Smooth muscle cell (in vitro differentiated cells): ENCODE measurements around the gene MYOT. TPM values are rescaled to one million over a fixed set of nuclear protein-coding genes. Genes with fewer than 3 reads are reported as not detected.

Experiments
- DNase-seq: peaks from one replicate; lab custom pipeline; 2025; ENCODE audit not compliant: unreplicated experiment; lab: John Stamatoyannopoulos, UW
- H2AFZ ChIP-seq: fragments of 200-600 bp; sonication (generic); 2 replicates; pipeline ENCODE4 v1.6.0; 2016; ENCODE audit warnings: antibody characterized with exemption, low read depth, mild to moderate bottlenecking
- H3F3A ChIP-seq: fragments of 200-600 bp; sonication (generic); 2 replicates; pipeline ENCODE4 v1.6.0; 2017; ENCODE audit warnings: antibody characterized with exemption, low read depth
- H3K27ac ChIP-seq: fragments of 200-600 bp; sonication (generic); 2 replicates; pipeline ENCODE4 v1.5.1; 2016; ENCODE audit warnings: low read depth, mild to moderate bottlenecking
- H3K27me3 ChIP-seq: fragments of 200-600 bp; sonication (generic); 2 replicates; pipeline ENCODE4 v1.6.1; 2016; ENCODE audit warnings: low read depth, mild to moderate bottlenecking
- H3K36me3 ChIP-seq: fragments of 200-600 bp; sonication (generic); 2 replicates; pipeline ENCODE4 v1.5.1; 2016; ENCODE audit warnings: low read depth
- H3K4me1 ChIP-seq: fragments of 200-600 bp; sonication (generic); 2 replicates; pipeline ENCODE4 v1.5.1; 2016; ENCODE audit warnings: low read depth
- H3K4me2 ChIP-seq: fragments of 200-600 bp; sonication (generic); 2 replicates; pipeline ENCODE4 v1.6.0; 2016; ENCODE audit warnings: mild to moderate bottlenecking
- H3K4me3 ChIP-seq: fragments of 200-600 bp; sonication (generic); 2 replicates; pipeline ENCODE4 v1.5.1; 2016; ENCODE audit warnings: mild to moderate bottlenecking
- H3K79me2 ChIP-seq: fragments of 200-600 bp; sonication (generic); 2 replicates; pipeline ENCODE4 v1.6.0; 2016; ENCODE audit warnings: low read depth, mild to moderate bottlenecking
- H3K9ac ChIP-seq: fragments of 200-600 bp; sonication (generic); 2 replicates; pipeline ENCODE4 v1.6.0; 2016; ENCODE audit warnings: low read depth
- H3K9me3 ChIP-seq: fragments of 200-600 bp; sonication (generic); replicated peaks from 2 replicates; pipeline ENCODE4 v1.5.1; 2016; ENCODE audit warnings: low read depth
- H4K20me1 ChIP-seq: fragments of 200-600 bp; sonication (generic); 2 replicates; pipeline ENCODE4 v1.6.0; 2016; ENCODE audit warnings: low read depth
- WGBS: methylation state at CpG from one replicate; pipeline ENCODE4 v1.1.7; 2016; ENCODE audit warnings: low lambda C conversion rate; 5-methylcytosine and 5-hydroxymethylcytosine counted together
- polyA plus RNA-seq: library from polyadenylated mRNA; unstranded; fragments of >200 nt; fragmentation: Nextera tagmentation; extraction: Ambion mirVana; gene quantifications from 2 replicates; pipeline ENCODE4 v1.2.1, GENCODE V29; 2016
- total RNA-seq: library from RNA; depleted of rRNA; stranded (reverse); fragments of >200 nt; gene quantifications from 2 replicates; pipeline ENCODE4 v1.2.3, GENCODE V29; 2014
- TF ChIP-seq, protein P1 (sequence below): fragments of 200-600 bp; sonication (generic); IDR thresholded peaks from 2 replicates; pipeline ENCODE4 v1.5.1; 2017; ENCODE audit warnings: borderline replicate concordance, mild to moderate bottlenecking, antibody characterized with exemption; ENCODE audit not compliant: insufficient read depth, poor library complexity, severe bottlenecking

MYOT gene
- total and polyA plus RNA-seq, 2 experiments from 2014 or later = 0.29 TPM; not detected in 1

- peak within 1 kb of the TSS; percentile 76 for H2AFZ ChIP-seq
- peak within 1 kb of the TSS; percentile 70 for H3K4me2 ChIP-seq
- TF ChIP-seq, protein P1, sequence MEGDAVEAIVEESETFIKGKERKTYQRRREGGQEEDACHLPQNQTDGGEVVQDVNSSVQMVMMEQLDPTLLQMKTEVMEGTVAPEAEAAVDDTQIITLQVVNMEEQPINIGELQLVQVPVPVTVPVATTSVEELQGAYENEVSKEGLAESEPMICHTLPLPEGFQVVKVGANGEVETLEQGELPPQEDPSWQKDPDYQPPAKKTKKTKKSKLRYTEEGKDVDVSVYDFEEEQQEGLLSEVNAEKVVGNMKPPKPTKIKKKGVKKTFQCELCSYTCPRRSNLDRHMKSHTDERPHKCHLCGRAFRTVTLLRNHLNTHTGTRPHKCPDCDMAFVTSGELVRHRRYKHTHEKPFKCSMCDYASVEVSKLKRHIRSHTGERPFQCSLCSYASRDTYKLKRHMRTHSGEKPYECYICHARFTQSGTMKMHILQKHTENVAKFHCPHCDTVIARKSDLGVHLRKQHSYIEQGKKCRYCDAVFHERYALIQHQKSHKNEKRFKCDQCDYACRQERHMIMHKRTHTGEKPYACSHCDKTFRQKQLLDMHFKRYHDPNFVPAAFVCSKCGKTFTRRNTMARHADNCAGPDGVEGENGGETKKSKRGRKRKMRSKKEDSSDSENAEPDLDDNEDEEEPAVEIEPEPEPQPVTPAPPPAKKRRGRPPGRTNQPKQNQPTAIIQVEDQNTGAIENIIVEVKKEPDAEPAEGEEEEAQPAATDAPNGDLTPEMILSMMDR = no peak
- WGBS = 66% methylated on average over 59 of the region's 59 CpGs
- no peaks in the 10 kb centered on the region for H3K27me3 ChIP-seq
- no peaks in the 10 kb centered on the region for H3K36me3 ChIP-seq
- H3K4me1 ChIP-seq = peaks cover 10% of the 10 kb centered on the region
- H3K9me3 ChIP-seq = no peaks in the 10 kb centered on the region
- H3K79me2 ChIP-seq = no peaks in the 10 kb centered on the region
- no peaks in the 10 kb centered on the region for H3F3A ChIP-seq
- H4K20me1 ChIP-seq = no peaks in the 10 kb centered on the region
- DNase-seq = no peak
- H3K4me3 ChIP-seq = peak within 1 kb of the TSS; percentile 35
- H3K9ac ChIP-seq = no peak within 1 kb of the TSS
- H3K27ac ChIP-seq = no peak within 1 kb of the TSS
Measured at GRCh38 chr5:137888863-137889759, 21.5 kb downstream of the MYOT start, which contains the start of gene PKD2L2. Gene PKD2L2 (plus strand): TSS chr5:137889457. CDS start chr5:137889492, 35 bp downstream.

- Histone ChIP-seq H3K4me3 (no peak overlapping the region), H3K27me3 (no peaks in the 10 kb centered on the region), H3K79me2 (no peaks in the 10 kb centered on the region), H3K4me1 (peaks cover 10% of the 10 kb centered on the region), H3K9me3 (no peaks in the 10 kb centered on the region), H3K27ac (no peak overlapping the region), H2AFZ (no peak overlapping the region), H3K9ac (no peak overlapping the region), H4K20me1 (no peaks in the 10 kb centered on the region), H3K36me3 (no peaks in the 10 kb centered on the region), H3F3A (no peaks in the 10 kb centered on the region), H3K4me2 (no peak overlapping the region)
- 67% methylated on average over 1 of the region's 1 CpG for WGBS
- no peak for DNase-seq
- TF ChIP-seq, protein P1 = no peak
Measured at GRCh38 chr5:137890845-137891244, 23.2 kb downstream of the MYOT start.

DNA sequence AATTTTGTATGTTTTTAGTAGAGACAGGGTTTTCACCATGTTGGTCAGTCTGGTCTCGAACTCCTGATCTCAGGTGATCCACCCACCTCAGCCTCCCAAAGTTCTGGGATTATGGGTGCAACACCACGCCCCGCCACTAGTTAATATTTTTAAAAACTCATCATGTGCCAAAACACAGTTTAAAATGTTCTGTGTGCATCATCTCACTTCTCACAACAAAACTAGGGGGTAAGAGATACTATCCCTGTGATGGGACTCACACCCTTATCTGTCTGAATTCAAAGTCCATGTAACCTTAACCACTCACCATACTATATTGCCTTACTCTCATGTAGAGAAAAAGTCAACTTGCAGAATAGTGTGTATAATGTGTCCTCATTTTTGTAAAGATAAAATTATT, 24.2 kb downstream of the MYOT start:
- no peaks in the 10 kb centered on the region for H3F3A ChIP-seq
- TF ChIP-seq, protein P1 = no peak
- H3K9ac ChIP-seq = no peak overlapping the region
- H4K20me1 ChIP-seq = no peaks in the 10 kb centered on the region
- no peaks in the 10 kb centered on the region for H3K27me3 ChIP-seq
- H3K4me1 ChIP-seq = peaks cover 10% of the 10 kb centered on the region
- H3K9me3 ChIP-seq = no peaks in the 10 kb centered on the region
- no peak overlapping the region for H3K4me2 ChIP-seq
- no peaks in the 10 kb centered on the region for H3K79me2 ChIP-seq
- 94% methylated on average over 3 of the region's 3 CpGs for WGBS
- H3K36me3 ChIP-seq = no peaks in the 10 kb centered on the region
- H3K4me3 ChIP-seq = no peak overlapping the region
- no peak overlapping the region for H3K27ac ChIP-seq
- DNase-seq = no peak
- H2AFZ ChIP-seq = no peak overlapping the region
